SK-MEL-5 (cell line): ENCODE measurements around the gene OR3A3. TPM values are rescaled to one million over a fixed set of nuclear protein-coding genes. Genes with fewer than 3 reads are reported as not detected.
"Not testable (repeated sequence)": the region's sequence is repeated elsewhere in the genome, so short reads cannot be mapped to it uniquely, and the experiment has no call there.

ENCODE experiments used
- DNase-seq: peaks from one replicate; pipeline ENCODE4 v3.0.0-alpha.2; 2016; ENCODE audit warnings: low read depth, low spot score
- in situ Hi-C: cut with HindIII; loops from 2 replicates; pipeline ENCODE4 v1.10.0; 2016; ENCODE audit warnings: low sequenced_read_pairs, high pct_unique_total_duplicates, low pct_unique_long_range_greater_than_20kb
- polyA plus RNA-seq, 2 experiments: library from polyadenylated mRNA; depleted of rRNA; stranded (reverse); fragments of >200 nt; gene quantifications; 2 replicates each; pipeline ENCODE4 v1.2.3, GENCODE V29; 2015
- total RNA-seq: library from RNA; depleted of rRNA; stranded (reverse); fragments of >200 nt; shearing (Covaris generic); gene quantifications from 2 replicates; pipeline ENCODE4 v1.2.3, GENCODE V29; 2014; rRNA removed

Gene OR3A3
- not detected in 2 replicates for total RNA-seq
- not detected in 2 replicates for polyA plus RNA-seq (2015; cell fraction: cytosol; rRNA removed)
- polyA plus RNA-seq (2015; cell fraction: nucleus; rRNA removed), result not detected in 2 replicates

GRCh38 chr17:3411070-3411469 lies at the start of gene OR3A3:
TSS of gene OR3A3 (plus strand) at chr17:3411370.
- DNase-seq, result no peak
- in situ Hi-C loops, result no loop called here

- in situ Hi-C loops, DNase-seq: not testable (repeated sequence)
Observed at GRCh38 chr17:3371167-3371566, 40.0 kb upstream of the OR3A3 start.

GRCh38 chr17:3378321-3378720 lies 32.8 kb upstream of the OR3A3 start:
- no peak for DNase-seq
- in situ Hi-C loops, result no loop called here

GRCh38 chr17:3381957-3382356 lies 29.2 kb upstream of the OR3A3 start:
- in situ Hi-C loops, result no loop called here
- DNase-seq, result no peak

- DNase-seq, result no peak
- in situ Hi-C loops, result no loop called here
Observed at GRCh38 chr17:3385869-3386816, 25.0 kb upstream of the OR3A3 start, which contains the start of gene OR3A2. TSS of gene OR3A2 (minus strand) at chr17:3386308.

- in situ Hi-C loops, result no loop called here
- no peak for DNase-seq
Observed at GRCh38 chr17:3389791-3390190, 21.4 kb upstream of the OR3A3 start.

- DNase-seq, in situ Hi-C loops: not testable (repeated sequence)
Observed at GRCh38 chr17:3397801-3398200, 13.4 kb upstream of the OR3A3 start.

- in situ Hi-C loops, result no loop called here
- DNase-seq, result no peak
Observed at GRCh38 chr17:3398310-3398709, 12.9 kb upstream of the OR3A3 start, which contains the start of gene OR1E1. TSS of gene OR1E1 (minus strand) at chr17:3398410. CDS start at chr17:3398410, 0 bp downstream.

- in situ Hi-C loops, result no loop called here
- DNase-seq, result no peak
Observed at GRCh38 chr17:3400055-3400454, 11.1 kb upstream of the OR3A3 start.

- in situ Hi-C loops, result no loop called here
Observed at GRCh38 chr17:3401786-3402185, 9.4 kb upstream of the OR3A3 start.

GRCh38 chr17:3403856-3404255 lies 7.3 kb upstream of the OR3A3 start:
- DNase-seq, in situ Hi-C loops: not testable (repeated sequence)

More at GRCh38 chr17:3401786-3402185, 9.4 kb upstream of the OR3A3 start:
- DNase-seq, result no peak

- in situ Hi-C loops, DNase-seq: not testable (repeated sequence)
Observed at GRCh38 chr17:3412216-3412615, 1.0 kb downstream of the OR3A3 start.

- no peak for DNase-seq
- in situ Hi-C loops, result no loop called here
Observed at GRCh38 chr17:3415610-3416009, 4.4 kb downstream of the OR3A3 start.

- in situ Hi-C loops, result no loop called here
- no peak for DNase-seq
Observed at GRCh38 chr17:3418222-3418621, 7.1 kb downstream of the OR3A3 start.

GRCh38 chr17:3433215-3433614 lies 22.0 kb downstream of the OR3A3 start:
- peak; percentile 33 for DNase-seq
- in situ Hi-C loops, result not testable (repeated sequence)

GRCh38 chr17:3433741-3434140 lies 22.6 kb downstream of the OR3A3 start, which contains the start of gene OR1E2:
TSS of gene OR1E2 (minus strand) at chr17:3433841. CDS start at chr17:3433841, 0 bp downstream.
- in situ Hi-C loops, result no loop called here
- DNase-seq, result no peak

GRCh38 chr17:3438368-3438767 lies 27.2 kb downstream of the OR3A3 start:
- in situ Hi-C loops, result no loop called here

GRCh38 chr17:3440451-3440850 lies 29.3 kb downstream of the OR3A3 start:
- in situ Hi-C loops, result no loop called here
- DNase-seq, result no peak

More at GRCh38 chr17:3438368-3438767, 27.2 kb downstream of the OR3A3 start:
- no peak for DNase-seq
